ENCODE data around the gene LSM12. TPM values are rescaled to one million over a fixed set of nuclear protein-coding genes. Genes with fewer than 3 reads are reported as not detected.

Gene LSM12
- total and polyA plus RNA-seq, 2 of the 8 experiments (the other 6 are each of a cell fraction or from before 2014, with no cell fraction given): 69.8 to 142 TPM

GRCh38 chr17:43999024-43999423 is 67.4 kb downstream of the LSM12 start:
- no peaks in the 10 kb centered on the region; the same call in 1 of the 2 replicates for H3K23me2 ChIP-seq (ENCODE audit: low read depth, low read length)
- H3K79me1 ChIP-seq (ENCODE audit: low read depth, low read length): no peaks in the 10 kb centered on the region
- ChIA-PET POLR2A (ENCODE audit: partially characterized antibody) (interaction anchor here (0.5 to 1.8 kb wide), 5 partner anchors 9 to 88 kb away, joined by 3 to 7 read pairs (median 3); partner anchors contain the start of gene TMEM101), CTCF (ENCODE audit: partially characterized antibody) (interaction anchor here (0.7 to 22.7 kb wide), 8 partner anchors 8 to 150 kb away, joined by 3 to 416 read pairs (median 6); partner anchors contain the start of genes NAGS and PPY)
- no peak overlapping the region for H3K23ac ChIP-seq (ENCODE audit: insufficient read length)
- FAIRE-seq: no peak
- no peaks in the 10 kb centered on the region for H3K9me3 ChIP-seq (ENCODE audit: insufficient read depth in 2 of 2, low read depth in 1 of 2, low read length in 1 of 2)
- peaks cover 0 to 8% (median 5%) of the 10 kb centered on the region in 4 experiments; a peak in 5 of 7 replicates for H3K27me3 ChIP-seq (replicated peaks in 1 of 4; ENCODE audit: control insufficient read depth in 3 of 4, extremely low read depth in 1 of 4, insufficient read depth in 3 of 4, low read length in 3 of 4)
- H3K9ac ChIP-seq (replicated peaks in 1 of 4; ENCODE audit: extremely low read depth in 1 of 4, low read depth in 3 of 4, low read length in 3 of 4): no peak overlapping the region
- H3K27ac ChIP-seq (ENCODE audit: low read depth, low read length): no peak overlapping the region
- H2BK20ac ChIP-seq (ENCODE audit: low read length): no peak overlapping the region
- H4K8ac ChIP-seq (ENCODE audit: extremely low read depth, insufficient read depth, low read length): no peak overlapping the region
- 80% methylated on average over 4 of the region's 4 CpGs; no CpG with 5 or more reads in 1 of the 2 experiments for whole genome bisulfite sequencing, 2 experiments (ENCODE audit: extremely low coverage in 1 of 2, insufficient coverage in 1 of 2, insufficient read length in 1 of 2, insufficient replicate concordance in 2 of 2, low coverage in 1 of 2, low lambda C conversion rate in 2 of 2, missing lambda C conversion rate in 1 of 2)
- H2BK5ac ChIP-seq (ENCODE audit: low read depth, low read length): no peak overlapping the region
- no peak overlapping the region for H2AFZ ChIP-seq (ENCODE audit: low read length)
- H4K91ac ChIP-seq (replicated peaks; ENCODE audit: insufficient read length, low read length): no peak overlapping the region
- no peak overlapping the region for H3K4me3 ChIP-seq (ENCODE audit: extremely low read depth in 1 of 4, insufficient read depth in 2 of 4, low read depth in 3 of 4, low read length in 4 of 4)
- no peaks in the 10 kb centered on the region for H3K79me2 ChIP-seq (ENCODE audit: control insufficient read depth in 1 of 2, insufficient read depth in 2 of 2, low read length in 2 of 2)
- DNase-seq (ENCODE audit: low read depth in 1 of 2, low spot score in 2 of 2): no peak
- H3K14ac ChIP-seq (ENCODE audit: insufficient read length): no peak overlapping the region
- TF ChIP-seq BACH1 (IDR thresholded peaks at IDR 0.05; ENCODE audit: low read length): no peak
- TF ChIP-seq CHD2 (IDR thresholded peaks at IDR 0.05; ENCODE audit: low read length): no peak
- H2BK12ac ChIP-seq (ENCODE audit: low read depth, low read length): no peak overlapping the region
- no peak overlapping the region for H2AK5ac ChIP-seq (ENCODE audit: low read depth, low read length)
- no peaks in the 10 kb centered on the region for H3K36me3 ChIP-seq (ENCODE audit: control insufficient read depth in 2 of 4, insufficient read depth in 4 of 4, low read length in 3 of 4)
- no peak overlapping the region for H3K56ac ChIP-seq (replicated peaks; ENCODE audit: insufficient read length, low read depth, low read length)
- no peak overlapping the region for H2BK15ac ChIP-seq (ENCODE audit: low read length)
- H4K20me1 ChIP-seq (replicated peaks in 1 of 2; ENCODE audit: control insufficient read depth in 1 of 2, insufficient read depth in 2 of 2, low read length in 2 of 2): no peaks in the 10 kb centered on the region
- no peak overlapping the region for H3K4me2 ChIP-seq (ENCODE audit: insufficient read depth in 1 of 2, low read depth in 2 of 2, low read length in 2 of 2)
- H3K18ac ChIP-seq (ENCODE audit: extremely low read depth, low read length): no peak overlapping the region
- peaks cover 0 to 2% (median 0%) of the 10 kb centered on the region in 4 experiments; a peak in 1 of 7 replicates for H3K4me1 ChIP-seq (replicated peaks in 1 of 4; ENCODE audit: control insufficient read depth in 3 of 4, insufficient read depth in 4 of 4, low read length in 3 of 4)
- no peak overlapping the region for H3K4ac ChIP-seq (replicated peaks; ENCODE audit: insufficient read length, low read depth, low read length)
- no peak overlapping the region for H4K5ac ChIP-seq (ENCODE audit: insufficient read length, low read depth, low read length)
- no peak overlapping the region for H2BK120ac ChIP-seq (replicated peaks; ENCODE audit: low read depth, low read length)

Measured in H1 (cell line).